GM21381 (cell line): ENCODE results near the gene ZNF330.

Experiments
- ATAC-seq: cut with Tn5 transposase; IDR thresholded peaks from one replicate; pipeline ENCODE4 v1.9.1; 2021; ENCODE audit warnings: mild to moderate bottlenecking, moderate library complexity; ENCODE audit not compliant: unreplicated experiment

ZNF330 gene

GRCh38 chr4:141229408-141230101, 8.9 kb downstream of the ZNF330 start:
- ATAC-seq: peak; percentile 73

- ATAC-seq: no peak
Observed at GRCh38 chr4:141233673-141234072, 13.0 kb downstream of the ZNF330 start.

- no peak for ATAC-seq
Observed at GRCh38 chr4:141238186-141238585, 17.5 kb downstream of the ZNF330 start.

- no peak for ATAC-seq
Observed at GRCh38 chr4:141240259-141240658, 19.6 kb downstream of the ZNF330 start.

- no peak for ATAC-seq
Observed at GRCh38 chr4:141240671-141241070, 20.0 kb downstream of the ZNF330 start.

GRCh38 chr4:141241986-141242385, 21.3 kb downstream of the ZNF330 start:
- no peak for ATAC-seq

GRCh38 chr4:141244419-141244818, 23.7 kb downstream of the ZNF330 start:
- ATAC-seq: no peak

GRCh38 chr4:141246243-141246642, 25.5 kb downstream of the ZNF330 start:
- ATAC-seq: no peak

- ATAC-seq: no peak
Observed at GRCh38 chr4:141246683-141247429, 26.2 kb downstream of the ZNF330 start.

- ATAC-seq: no peak
Observed at GRCh38 chr4:141247430-141247780, 26.7 kb downstream of the ZNF330 start.

GRCh38 chr4:141248029-141248428, 27.3 kb downstream of the ZNF330 start:
- no peak for ATAC-seq

- ATAC-seq: no peak
Observed at GRCh38 chr4:141248486-141248885, 27.8 kb downstream of the ZNF330 start.

GRCh38 chr4:141254326-141254725, 33.6 kb downstream of the ZNF330 start:
- no peak for ATAC-seq

GRCh38 chr4:141255016-141255415, 34.3 kb downstream of the ZNF330 start:
- ATAC-seq: no peak

- ATAC-seq: no peak
Observed at GRCh38 chr4:141258558-141258957, 37.9 kb downstream of the ZNF330 start.

GRCh38 chr4:141275834-141276233, 55.1 kb downstream of the ZNF330 start:
- ATAC-seq: no peak

GRCh38 chr4:141283152-141283551, 62.5 kb downstream of the ZNF330 start:
- no peak for ATAC-seq

- ATAC-seq: no peak
Observed at GRCh38 chr4:141283563-141283962, 62.9 kb downstream of the ZNF330 start.
